Measurements from ENCODE around the gene ARHGAP45. TPM values are rescaled to one million over a fixed set of nuclear protein-coding genes. Genes with fewer than 3 reads are reported as not detected.
"Not testable (repeated sequence)": the region's sequence is repeated elsewhere in the genome, so short reads cannot be mapped to it uniquely, and the experiment has no call there.

Gene ARHGAP45
- polyA plus RNA-seq, 2 of the 4 experiments (the other 2 are of a cell fraction) = 1.2 to 1.9 TPM

DNA sequence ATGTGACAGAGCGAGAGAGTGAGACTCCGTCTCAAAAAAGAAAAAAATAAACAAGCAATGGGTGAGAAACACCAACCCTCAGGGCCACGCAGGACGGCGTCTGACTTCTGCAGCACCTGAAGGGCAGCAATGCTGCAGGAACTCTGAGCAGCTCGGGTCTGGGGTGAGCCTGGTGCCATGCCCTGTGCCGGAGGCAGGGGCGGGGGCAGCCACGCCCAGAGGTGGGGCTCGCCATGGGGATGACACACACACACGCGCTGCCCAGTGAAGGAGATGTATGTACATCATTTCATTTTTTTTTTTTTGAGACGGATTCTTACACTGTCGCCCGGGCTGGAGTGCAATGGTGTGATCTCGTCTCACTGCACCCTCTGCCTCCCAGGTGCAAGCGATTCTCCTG is 61.1 kb downstream of the ARHGAP45 start (continued):
- TF ChIP-seq, protein P1, sequence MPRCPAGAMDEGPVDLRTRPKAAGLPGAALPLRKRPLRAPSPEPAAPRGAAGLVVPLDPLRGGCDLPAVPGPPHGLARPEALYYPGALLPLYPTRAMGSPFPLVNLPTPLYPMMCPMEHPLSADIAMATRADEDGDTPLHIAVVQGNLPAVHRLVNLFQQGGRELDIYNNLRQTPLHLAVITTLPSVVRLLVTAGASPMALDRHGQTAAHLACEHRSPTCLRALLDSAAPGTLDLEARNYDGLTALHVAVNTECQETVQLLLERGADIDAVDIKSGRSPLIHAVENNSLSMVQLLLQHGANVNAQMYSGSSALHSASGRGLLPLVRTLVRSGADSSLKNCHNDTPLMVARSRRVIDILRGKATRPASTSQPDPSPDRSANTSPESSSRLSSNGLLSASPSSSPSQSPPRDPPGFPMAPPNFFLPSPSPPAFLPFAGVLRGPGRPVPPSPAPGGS (IDR thresholded peaks at IDR 0.05) = no peak

DNA sequence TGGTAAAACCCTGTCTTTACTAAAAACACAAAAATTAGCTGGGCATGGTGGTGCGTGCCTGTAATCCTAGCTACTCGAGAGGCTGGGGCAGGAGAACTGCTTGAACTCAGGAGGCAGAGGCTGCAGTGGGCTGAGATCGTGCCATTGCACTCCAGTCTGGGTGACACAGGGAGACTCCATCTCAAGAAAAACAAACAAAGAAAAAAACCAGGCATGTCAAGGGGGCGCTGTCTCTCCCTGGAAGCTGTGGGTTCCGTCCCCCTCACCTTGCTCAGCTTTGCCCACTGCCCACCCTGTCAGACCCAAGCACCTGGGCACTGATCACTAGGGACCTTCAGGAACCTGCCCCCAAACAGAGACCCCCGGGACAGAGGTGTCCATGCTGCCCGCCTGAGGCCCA is 62.1 kb downstream of the ARHGAP45 start:
- ATAC-seq; DNase-seq (ENCODE audit: low read depth in 1 of 2, low spot score in 1 of 2); FAIRE-seq; H3K4me3 ChIP-seq; H3K4me2 ChIP-seq; H3K9me3 ChIP-seq; POLR2A ChIA-PET: not testable (repeated sequence)
- CTCF ChIA-PET = interaction anchor here (1.1 to 3.3 kb wide), 6 partner anchors 16 to 92 kb away, joined by 3 to 16 read pairs (median 3); no protein-coding TSS in a partner anchor
- peaks cover 30% of the 10 kb centered on the region for H3K4me1 ChIP-seq
- peak overlapping the region in 1 of 2 experiments; percentile 13; a peak in 1 of 6 replicates for H3K27ac ChIP-seq
- WGBS (ENCODE audit: missing lambda C conversion rate) = 90% methylated on average over 5 of the region's 7 CpGs

DNA sequence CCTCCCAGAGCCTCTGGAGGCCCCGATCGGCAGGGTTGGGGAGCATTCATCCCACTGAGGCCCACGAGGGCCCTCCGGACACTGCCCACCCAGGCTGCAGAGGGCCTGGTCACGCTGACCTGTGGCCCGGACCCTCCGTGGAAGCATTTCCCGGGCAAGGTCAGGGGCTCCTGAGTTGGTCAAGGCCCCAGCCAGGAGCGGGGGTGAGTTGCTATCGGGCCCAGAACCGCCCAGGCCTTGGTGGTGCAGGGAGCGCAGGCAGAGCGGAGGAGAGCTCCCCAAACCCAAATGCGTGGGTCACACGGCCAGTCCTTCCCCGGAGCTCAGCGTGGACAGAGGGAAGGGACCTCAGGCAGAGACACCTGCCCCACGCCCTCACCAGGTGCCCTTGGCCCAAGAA is 62.6 kb downstream of the ARHGAP45 start:
- no CpG with 5 or more reads among the region's 18 CpGs for WGBS (ENCODE audit: missing lambda C conversion rate)
- Histone ChIP-seq H3K4me1 (peaks cover 30% of the 10 kb centered on the region), H3K4me3 (no peak overlapping the region), H3K4me2 (no peak overlapping the region), H3K27ac (peak overlapping the region in 1 of 2 experiments; percentile 13; a peak in 1 of 6 replicates), H3K9me3 (no peaks in the 10 kb centered on the region)
- CTCF ChIA-PET = interaction anchor here (1.1 to 3.3 kb wide), 6 partner anchors 16 to 91 kb away, joined by 3 to 16 read pairs (median 4); no protein-coding TSS in a partner anchor
- DNase-seq (ENCODE audit: low read depth in 1 of 2, low spot score in 1 of 2) (no peak), FAIRE-seq (no peak), ATAC-seq (no peak)
- POLR2A ChIA-PET = no interaction called here
- TF ChIP-seq CHD4 (IDR thresholded peaks at IDR 0.05; ENCODE audit: borderline replicate concordance) (no peak), PHF8 (IDR thresholded peaks at IDR 0.05; ENCODE audit: borderline replicate concordance, low read depth) (no peak), ZC3H11A (IDR thresholded peaks at IDR 0.05) (no peak), HEYL (CRISPR knock-in tag; IDR thresholded peaks at IDR 0.05) (no peak), MAZ (IDR thresholded peaks at IDR 0.05; ENCODE audit: borderline replicate concordance, low read depth, low read length) (no peak), NR3C1 (IDR thresholded peaks at IDR 0.05) (no peak), FOXS1 (CRISPR knock-in tag; IDR thresholded peaks at IDR 0.05) (no peak), RCOR1 (IDR thresholded peaks at IDR 0.05; ENCODE audit: low read depth, low read length) (no peak), JUN (IDR thresholded peaks at IDR 0.05) (no peak), FOSB (CRISPR knock-in tag; IDR thresholded peaks at IDR 0.05) (no peak), HOXB13 (CRISPR knock-in tag; IDR thresholded peaks at IDR 0.05; ENCODE audit: low read depth) (no peak), SMC3 (IDR thresholded peaks at IDR 0.05) (no peak), CEBPB (IDR thresholded peaks at IDR 0.05) (no peak)
- TF ChIP-seq, protein P2, sequence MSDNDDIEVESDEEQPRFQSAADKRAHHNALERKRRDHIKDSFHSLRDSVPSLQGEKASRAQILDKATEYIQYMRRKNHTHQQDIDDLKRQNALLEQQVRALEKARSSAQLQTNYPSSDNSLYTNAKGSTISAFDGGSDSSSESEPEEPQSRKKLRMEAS (IDR thresholded peaks at IDR 0.05) = no peak
- TF ChIP-seq, protein P3, sequence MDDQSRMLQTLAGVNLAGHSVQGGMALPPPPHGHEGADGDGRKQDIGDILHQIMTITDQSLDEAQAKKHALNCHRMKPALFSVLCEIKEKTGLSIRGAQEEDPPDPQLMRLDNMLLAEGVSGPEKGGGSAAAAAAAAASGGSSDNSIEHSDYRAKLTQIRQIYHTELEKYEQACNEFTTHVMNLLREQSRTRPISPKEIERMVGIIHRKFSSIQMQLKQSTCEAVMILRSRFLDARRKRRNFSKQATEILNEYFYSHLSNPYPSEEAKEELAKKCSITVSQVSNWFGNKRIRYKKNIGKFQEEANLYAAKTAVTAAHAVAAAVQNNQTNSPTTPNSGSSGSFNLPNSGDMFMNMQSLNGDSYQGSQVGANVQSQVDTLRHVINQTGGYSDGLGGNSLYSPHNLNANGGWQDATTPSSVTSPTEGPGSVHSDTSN (IDR thresholded peaks at IDR 0.05) = no peak
- TF ChIP-seq, protein P4, sequence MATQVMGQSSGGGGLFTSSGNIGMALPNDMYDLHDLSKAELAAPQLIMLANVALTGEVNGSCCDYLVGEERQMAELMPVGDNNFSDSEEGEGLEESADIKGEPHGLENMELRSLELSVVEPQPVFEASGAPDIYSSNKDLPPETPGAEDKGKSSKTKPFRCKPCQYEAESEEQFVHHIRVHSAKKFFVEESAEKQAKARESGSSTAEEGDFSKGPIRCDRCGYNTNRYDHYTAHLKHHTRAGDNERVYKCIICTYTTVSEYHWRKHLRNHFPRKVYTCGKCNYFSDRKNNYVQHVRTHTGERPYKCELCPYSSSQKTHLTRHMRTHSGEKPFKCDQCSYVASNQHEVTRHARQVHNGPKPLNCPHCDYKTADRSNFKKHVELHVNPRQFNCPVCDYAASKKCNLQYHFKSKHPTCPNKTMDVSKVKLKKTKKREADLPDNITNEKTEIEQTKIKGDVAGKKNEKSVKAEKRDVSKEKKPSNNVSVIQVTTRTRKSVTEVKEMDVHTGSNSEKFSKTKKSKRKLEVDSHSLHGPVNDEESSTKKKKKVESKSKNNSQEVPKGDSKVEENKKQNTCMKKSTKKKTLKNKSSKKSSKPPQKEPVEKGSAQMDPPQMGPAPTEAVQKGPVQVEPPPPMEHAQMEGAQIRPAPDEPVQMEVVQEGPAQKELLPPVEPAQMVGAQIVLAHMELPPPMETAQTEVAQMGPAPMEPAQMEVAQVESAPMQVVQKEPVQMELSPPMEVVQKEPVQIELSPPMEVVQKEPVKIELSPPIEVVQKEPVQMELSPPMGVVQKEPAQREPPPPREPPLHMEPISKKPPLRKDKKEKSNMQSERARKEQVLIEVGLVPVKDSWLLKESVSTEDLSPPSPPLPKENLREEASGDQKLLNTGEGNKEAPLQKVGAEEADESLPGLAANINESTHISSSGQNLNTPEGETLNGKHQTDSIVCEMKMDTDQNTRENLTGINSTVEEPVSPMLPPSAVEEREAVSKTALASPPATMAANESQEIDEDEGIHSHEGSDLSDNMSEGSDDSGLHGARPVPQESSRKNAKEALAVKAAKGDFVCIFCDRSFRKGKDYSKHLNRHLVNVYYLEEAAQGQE (IDR thresholded peaks at IDR 0.05) = no peak
- TF ChIP-seq, protein P5, sequence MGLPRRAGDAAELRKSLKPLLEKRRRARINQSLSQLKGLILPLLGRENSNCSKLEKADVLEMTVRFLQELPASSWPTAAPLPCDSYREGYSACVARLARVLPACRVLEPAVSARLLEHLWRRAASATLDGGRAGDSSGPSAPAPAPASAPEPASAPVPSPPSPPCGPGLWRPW (IDR thresholded peaks at IDR 0.05) = no peak

All from A549 (cell line).